ENCODE measurements around the gene ANKRD33B. TPM values are rescaled to one million over a fixed set of nuclear protein-coding genes. Genes with fewer than 3 reads are reported as not detected.

ANKRD33B gene
- total RNA-seq, 1 experiment from 2014 or later, result 10.9 TPM

DNA sequence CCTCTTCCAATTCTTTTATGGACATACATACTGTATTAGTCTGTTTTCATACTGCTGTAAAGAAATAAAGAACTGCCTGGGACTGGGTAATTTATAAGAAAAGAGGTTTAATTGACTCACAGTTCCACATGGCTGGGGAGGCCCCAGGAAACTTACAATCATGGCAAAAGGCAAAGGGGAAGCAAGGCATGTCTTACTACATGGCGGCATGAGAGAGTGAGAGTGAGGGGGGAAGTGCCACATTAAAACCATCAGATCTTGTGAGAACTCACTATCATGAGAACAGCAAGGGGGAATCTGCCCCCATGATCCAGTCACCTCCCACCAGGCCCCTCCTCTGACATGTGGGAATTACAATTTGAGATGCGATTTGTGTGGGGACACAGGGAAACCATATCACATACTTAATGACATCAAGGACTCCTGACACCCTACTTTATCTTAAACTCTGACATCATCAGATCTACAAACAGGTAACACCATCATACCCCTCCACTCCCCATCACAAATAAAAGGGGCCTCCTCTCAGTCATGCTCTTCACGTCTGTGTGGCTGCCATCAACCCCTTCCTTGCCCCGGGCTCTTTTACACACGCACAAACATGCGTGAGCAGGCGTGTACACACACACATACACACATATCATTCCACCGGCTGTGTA is 9.7 kb downstream of the ANKRD33B start:
- no peak overlapping the region for H3K4me2 ChIP-seq (ENCODE audit: low read length)
- POLR2A ChIA-PET, result no interaction called here
- RAD21 ChIA-PET (ENCODE audit: low non-redundant PET in 1 of 2, low total read pairs in 2 of 2, uncharacterized antibody in 2 of 2, unreplicated experiment in 2 of 2), result no interaction called here
- DNase-seq (ENCODE audit: low read depth, low spot score), result no peak
- H3K27ac ChIP-seq (ENCODE audit: low read depth, low read length), result no peak overlapping the region
- peaks cover 0 to 24% of the 10 kb centered on the region in 2 experiments; a peak in 2 of 4 replicates for H3K4me1 ChIP-seq (ENCODE audit: control insufficient read depth in 1 of 2, insufficient read depth in 2 of 2, low read length in 2 of 2)
- H3K9me3 ChIP-seq (ENCODE audit: control insufficient read depth in 1 of 2, insufficient read depth in 1 of 2, low read depth in 1 of 2, low read length in 2 of 2), result no peaks in the 10 kb centered on the region
- no peaks in the 10 kb centered on the region; the same call in 1 of the 2 replicates for H4K20me1 ChIP-seq (ENCODE audit: insufficient read depth)
- BruUV-seq (replicated peaks), result no TSS peak
- H3K79me2 ChIP-seq (ENCODE audit: insufficient read depth, low read length), result peaks cover 71% of the 10 kb centered on the region
- TF ChIP-seq SIN3A (IDR thresholded peaks at IDR 0.05; ENCODE audit: low read depth) (no peak), ATF3 (IDR thresholded peaks at IDR 0.05) (no peak), JUND (IDR thresholded peaks at IDR 0.05) (no peak), YY1 (IDR thresholded peaks at IDR 0.05; ENCODE audit: extremely low read depth, insufficient replicate concordance, low read depth, low read length) (no peak), SRF (IDR thresholded peaks at IDR 0.05; ENCODE audit: low read depth) (no peak), CEBPB (IDR thresholded peaks at IDR 0.05; ENCODE audit: low read depth) (no peak), EZH2phosphoT487 (IDR thresholded peaks at IDR 0.05; ENCODE audit: borderline replicate concordance) (no peak), SP1 (IDR thresholded peaks at IDR 0.05; ENCODE audit: low read depth) (no peak), REST (IDR thresholded peaks at IDR 0.05; ENCODE audit: low read depth) (no peak), EZH2 (IDR thresholded peaks at IDR 0.05) (no peak), POLR2A (IDR thresholded peaks at IDR 0.05; ENCODE audit: borderline replicate concordance, extremely low read depth, insufficient read depth, insufficient read length) (no peak), ZFX (IDR thresholded peaks at IDR 0.05) (no peak), ELF1 (IDR thresholded peaks at IDR 0.05; ENCODE audit: borderline replicate concordance, low read depth) (no peak), FOSL1 (IDR thresholded peaks at IDR 0.05; ENCODE audit: low read depth) (no peak), TCF7L2 (IDR thresholded peaks at IDR 0.05; ENCODE audit: borderline replicate concordance, extremely low read depth, insufficient read depth, insufficient read length) (no peak), CBX3 (IDR thresholded peaks at IDR 0.05; ENCODE audit: low read depth) (no peak), POLR2AphosphoS5 (IDR thresholded peaks at IDR 0.05; ENCODE audit: low read depth, low read length) (no peak), EGR1 (IDR thresholded peaks at IDR 0.05; ENCODE audit: low read depth) (no peak)
- TF ChIP-seq, protein P1, sequence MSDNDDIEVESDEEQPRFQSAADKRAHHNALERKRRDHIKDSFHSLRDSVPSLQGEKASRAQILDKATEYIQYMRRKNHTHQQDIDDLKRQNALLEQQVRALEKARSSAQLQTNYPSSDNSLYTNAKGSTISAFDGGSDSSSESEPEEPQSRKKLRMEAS (IDR thresholded peaks at IDR 0.05), result no peak
- TF ChIP-seq, protein P2, sequence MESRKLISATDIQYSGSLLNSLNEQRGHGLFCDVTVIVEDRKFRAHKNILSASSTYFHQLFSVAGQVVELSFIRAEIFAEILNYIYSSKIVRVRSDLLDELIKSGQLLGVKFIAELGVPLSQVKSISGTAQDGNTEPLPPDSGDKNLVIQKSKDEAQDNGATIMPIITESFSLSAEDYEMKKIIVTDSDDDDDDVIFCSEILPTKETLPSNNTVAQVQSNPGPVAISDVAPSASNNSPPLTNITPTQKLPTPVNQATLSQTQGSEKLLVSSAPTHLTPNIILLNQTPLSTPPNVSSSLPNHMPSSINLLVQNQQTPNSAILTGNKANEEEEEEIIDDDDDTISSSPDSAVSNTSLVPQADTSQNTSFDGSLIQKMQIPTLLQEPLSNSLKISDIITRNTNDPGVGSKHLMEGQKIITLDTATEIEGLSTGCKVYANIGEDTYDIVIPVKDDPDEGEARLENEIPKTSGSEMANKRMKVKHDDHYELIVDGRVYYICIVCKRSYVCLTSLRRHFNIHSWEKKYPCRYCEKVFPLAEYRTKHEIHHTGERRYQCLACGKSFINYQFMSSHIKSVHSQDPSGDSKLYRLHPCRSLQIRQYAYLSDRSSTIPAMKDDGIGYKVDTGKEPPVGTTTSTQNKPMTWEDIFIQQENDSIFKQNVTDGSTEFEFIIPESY (IDR thresholded peaks at IDR 0.05; ENCODE audit: extremely low read depth, insufficient replicate concordance, low read length), result no peak
- no peak overlapping the region for H3K9ac ChIP-seq (ENCODE audit: low read length)
- CTCF ChIA-PET, result no interaction called here
- H3K9me2 ChIP-seq (ENCODE audit: insufficient read depth), result no peaks in the 10 kb centered on the region
- intact Hi-C loops (cut with micrococcal nuclease), result no loop called here
- no peak for ATAC-seq
- H3K27me3 ChIP-seq (ENCODE audit: insufficient read depth, low read length), result no peaks in the 10 kb centered on the region
- H2AFZ ChIP-seq (ENCODE audit: low read depth, low read length, poor library complexity, severe bottlenecking), result no peak overlapping the region
- no peak overlapping the region for H3K4me3 ChIP-seq (replicated peaks in 1 of 2; ENCODE audit: low read depth in 1 of 2, low read length in 2 of 2)
- 0 out of 4 replicates have a peak, but pooled peaks cover 0 to 6% of the 10 kb centered on the region in 2 experiments for H3K36me3 ChIP-seq (ENCODE audit: control insufficient read depth in 1 of 2, insufficient read depth in 2 of 2, low read length in 2 of 2)

All from HCT116 (cell line).